Left lung (tissue), 10 donors: Measurements from ENCODE around the gene ARG2. TPM values are rescaled to one million over a fixed set of nuclear protein-coding genes. Genes with fewer than 3 reads are reported as not detected.
"Not testable (repeated sequence)": the region's sequence is repeated elsewhere in the genome, so short reads cannot be mapped to it uniquely, and the experiment has no call there.

ENCODE experiments used
- ATAC-seq: fragments of 200-7000 bp; cut with Tn5 transposase; one replicate; pipeline ENCODE4 v1.9.1; 2020; ENCODE audit warnings: moderate library complexity
- DNase-seq, 4 donors: peaks; one replicate each; pipeline ENCODE4 v3.0.0-alpha.2; 2013 to 2020
- H3K27ac ChIP-seq, 2 donors: fragments of 200-600 bp; sonication (generic) in 1 of 2; one replicate each; pipeline versions ENCODE4 v1.5.0 to v1.8.0; 2020 to 2021
- H3K27me3 ChIP-seq, 2 donors: fragments of 200-600 bp; sonication (generic) in 1 of 2; one replicate each; pipeline versions ENCODE4 v1.5.0 to v1.8.0; 2020 to 2021
- H3K36me3 ChIP-seq, 2 donors: fragments of 200-600 bp; sonication (generic) in 1 of 2; one replicate each; pipeline versions ENCODE4 v1.5.0 to v1.8.0; 2020 to 2021
- H3K4me1 ChIP-seq, 2 donors: fragments of 200-600 bp; one replicate each; pipeline ENCODE4 v1.8.0; 2021
- H3K4me3 ChIP-seq, 2 donors: fragments of 200-600 bp; sonication (generic) in 1 of 2; one replicate each; pipeline versions ENCODE4 v1.5.0 to v1.8.0; 2020 to 2021; ENCODE audit warnings: mild to moderate bottlenecking in 1 of 2
- H3K9me3 ChIP-seq, 2 donors: fragments of 200-600 bp; sonication (generic) in 1 of 2; one replicate each; pipeline versions ENCODE4 v1.5.0 to v1.8.0; 2020 to 2021
- intact Hi-C, 2 donors: fragments of 100-400 bp; cut with DNase I; formaldehyde crosslinking; loops; one replicate each; pipeline versions ENCODE4 v1.11.2 to v1.14.2; 2022
- polyA plus RNA-seq, 6 donors: library from polyadenylated mRNA; unstranded; fragments of 120-200 nt; gene quantifications; one replicate each; pipeline ENCODE4 v1.2.1, GENCODE V29; 2013; ENCODE audit not compliant: insufficient read length in 6 of 6
- total RNA-seq, 2 donors: library from RNA; stranded (reverse); fragmentation: NEBNext Ultra II Directional; extraction: Animal tissue kit (Norgen Biotek cat#: 25700); gene quantifications; one replicate each; pipeline ENCODE4 v1.2.1, GENCODE V29; 2021
- TF ChIP-seq, protein P1 (sequence below), 2 donors: fragments of 200-600 bp; sonication (generic) in 1 of 2; IDR thresholded peaks; one replicate each; pipeline versions ENCODE4 v1.5.0 to v1.8.0; 2021; ENCODE audit warnings: antibody characterized with exemption in 2 of 2
- donor health status: DM: no; HTN: yes; CAD: no.
- donor health status: DM: no; HTN: no; CAD: no.

The ARG2 gene
- total and polyA plus RNA-seq, 8 donors = 1.9 to 14.8 (median 2.9) TPM

GRCh38 chr14:67586369-67586768 lies 33.4 kb upstream of the ARG2 start:
- intact Hi-C loops = no loop called here
- H3K4me1 ChIP-seq = no peaks in the 10 kb centered on the region
- H3K27ac ChIP-seq = no peak overlapping the region
- ATAC-seq = no peak
- H3K9me3 ChIP-seq = no peaks in the 10 kb centered on the region
- no peaks in the 10 kb centered on the region for H3K27me3 ChIP-seq
- TF ChIP-seq, protein P1, sequence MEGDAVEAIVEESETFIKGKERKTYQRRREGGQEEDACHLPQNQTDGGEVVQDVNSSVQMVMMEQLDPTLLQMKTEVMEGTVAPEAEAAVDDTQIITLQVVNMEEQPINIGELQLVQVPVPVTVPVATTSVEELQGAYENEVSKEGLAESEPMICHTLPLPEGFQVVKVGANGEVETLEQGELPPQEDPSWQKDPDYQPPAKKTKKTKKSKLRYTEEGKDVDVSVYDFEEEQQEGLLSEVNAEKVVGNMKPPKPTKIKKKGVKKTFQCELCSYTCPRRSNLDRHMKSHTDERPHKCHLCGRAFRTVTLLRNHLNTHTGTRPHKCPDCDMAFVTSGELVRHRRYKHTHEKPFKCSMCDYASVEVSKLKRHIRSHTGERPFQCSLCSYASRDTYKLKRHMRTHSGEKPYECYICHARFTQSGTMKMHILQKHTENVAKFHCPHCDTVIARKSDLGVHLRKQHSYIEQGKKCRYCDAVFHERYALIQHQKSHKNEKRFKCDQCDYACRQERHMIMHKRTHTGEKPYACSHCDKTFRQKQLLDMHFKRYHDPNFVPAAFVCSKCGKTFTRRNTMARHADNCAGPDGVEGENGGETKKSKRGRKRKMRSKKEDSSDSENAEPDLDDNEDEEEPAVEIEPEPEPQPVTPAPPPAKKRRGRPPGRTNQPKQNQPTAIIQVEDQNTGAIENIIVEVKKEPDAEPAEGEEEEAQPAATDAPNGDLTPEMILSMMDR (IDR thresholded peaks at IDR 0.05) = no peak
- H3K4me3 ChIP-seq = no peak overlapping the region
- DNase-seq = no peak
- H3K36me3 ChIP-seq = peaks cover 0 to 48% of the 10 kb centered on the region in 2 donors

DNA sequence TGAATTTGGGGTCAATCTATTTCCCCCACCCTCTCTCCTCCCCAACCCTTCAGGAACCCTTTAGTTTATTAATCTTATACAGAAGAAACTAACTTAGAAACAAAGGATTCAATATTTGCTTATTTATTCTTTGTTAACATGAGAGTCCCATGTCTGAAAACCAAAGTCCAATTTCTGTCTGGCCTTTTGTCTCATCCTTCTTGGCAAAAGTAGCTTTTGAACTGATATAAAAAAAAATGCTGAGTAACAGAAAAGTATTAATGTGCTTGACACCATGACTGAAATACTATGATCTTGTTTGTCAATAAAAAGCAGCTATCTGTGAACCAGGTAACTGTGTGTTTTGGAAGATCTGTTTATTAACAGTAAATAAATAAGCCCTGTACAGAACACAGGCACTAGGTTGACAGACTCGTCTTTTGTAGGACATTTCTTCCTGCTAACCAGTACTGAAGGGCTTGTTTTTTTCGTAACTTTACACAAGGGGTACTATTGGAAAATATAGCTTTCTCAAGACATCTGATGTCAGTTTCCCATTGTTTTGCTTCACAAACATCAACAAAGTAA lies 30.4 kb upstream of the ARG2 start:
- no peak overlapping the region for H3K4me3 ChIP-seq

GRCh38 chr14:67593650-67594049 lies 26.1 kb upstream of the ARG2 start:
- H3K27ac ChIP-seq, H3K4me3 ChIP-seq, intact Hi-C loops, H3K9me3 ChIP-seq, ATAC-seq, H3K27me3 ChIP-seq, H3K4me1 ChIP-seq, DNase-seq: not testable (repeated sequence)
- H3K36me3 ChIP-seq = peaks cover 0 to 46% of the 10 kb centered on the region in 2 donors

More for the DNA sequence above, 30.4 kb upstream of the ARG2 start:
- H3K27me3 ChIP-seq = no peaks in the 10 kb centered on the region
- DNase-seq (no peak), ATAC-seq (no peak)
- TF ChIP-seq, protein P1 (IDR thresholded peaks at IDR 0.05) = no peak
- H3K9me3 ChIP-seq = no peaks in the 10 kb centered on the region
- H3K27ac ChIP-seq = no peak overlapping the region
- H3K4me1 ChIP-seq = no peaks in the 10 kb centered on the region
- intact Hi-C loops = no loop called here
- H3K36me3 ChIP-seq = peaks cover 0 to 68% of the 10 kb centered on the region in 2 donors

GRCh38 chr14:67595392-67595791 lies 24.3 kb upstream of the ARG2 start:
- Histone ChIP-seq H3K4me3 (no peak overlapping the region), H3K4me1 (peaks cover 0 to 15% of the 10 kb centered on the region in 2 donors), H3K27ac (no peak overlapping the region), H3K36me3 (peaks cover 0 to 30% of the 10 kb centered on the region in 2 donors), H3K9me3 (no peaks in the 10 kb centered on the region), H3K27me3 (no peaks in the 10 kb centered on the region)
- DNase-seq (no peak), ATAC-seq (no peak)
- TF ChIP-seq, protein P1 (IDR thresholded peaks at IDR 0.05) = no peak
- intact Hi-C loops = no loop called here

- ATAC-seq (peak; percentile 99), DNase-seq (peak; percentile 78 to 98 (median 92))
- peak within 1 kb of the TSS; percentile 76 to 80 for H3K27ac ChIP-seq
- H3K9me3 ChIP-seq = no peaks in the 10 kb centered on the region
- TF ChIP-seq, protein P1 (IDR thresholded peaks at IDR 0.05) = peak; percentile 42 to 51
- no peaks in the 10 kb centered on the region for H3K36me3 ChIP-seq
- H3K4me1 ChIP-seq = peaks cover 0 to 20% of the 10 kb centered on the region in 2 donors
- intact Hi-C loops = no loop called here
- H3K27me3 ChIP-seq = no peaks in the 10 kb centered on the region
- peak within 1 kb of the TSS; percentile 80 to 98 for H3K4me3 ChIP-seq
Observed at GRCh38 chr14:67599698-67600561, 19.8 kb upstream of the ARG2 start, which contains the start of gene PIGH. TSS of gene PIGH (minus strand) at chr14:67600268. CDS start at chr14:67600203, 65 bp downstream.

DNA sequence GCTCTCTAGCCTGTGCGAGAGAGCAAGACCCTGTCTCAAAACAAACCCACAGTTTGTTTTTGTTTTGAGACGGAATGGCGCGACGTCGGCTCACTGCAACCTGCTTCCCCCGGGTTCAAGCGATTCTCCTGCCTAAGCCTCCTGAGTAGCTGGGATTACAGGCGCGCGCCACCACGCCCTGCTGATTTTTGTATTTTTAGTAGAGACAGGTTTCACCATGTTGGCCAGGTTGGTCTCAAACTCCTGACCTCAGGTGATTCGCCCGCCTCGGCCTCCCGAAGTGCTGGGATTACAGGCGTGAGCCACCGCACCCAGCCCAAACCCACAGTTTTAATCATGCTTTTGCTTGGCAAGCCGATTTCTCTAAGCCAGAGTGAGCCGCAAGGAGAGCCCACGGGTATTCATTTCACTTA lies 19.2 kb upstream of the ARG2 start:
- intact Hi-C loops, H3K36me3 ChIP-seq, DNase-seq, H3K27me3 ChIP-seq, H3K9me3 ChIP-seq, ATAC-seq: not testable (repeated sequence)
- H3K27ac ChIP-seq = peak overlapping the region; percentile 76 to 80
- peaks cover 0 to 20% of the 10 kb centered on the region in 2 donors for H3K4me1 ChIP-seq
- peak overlapping the region; percentile 80 to 98 for H3K4me3 ChIP-seq
